HepG2 (cell line): ENCODE results near the gene PPP1R1A. TPM values are rescaled to one million over a fixed set of nuclear protein-coding genes. Genes with fewer than 3 reads are reported as not detected.

Experiments used
- ATAC-seq: fragments of 200-7000 bp; cut with Tn5 transposase; 3 replicates; pipeline ENCODE4 v1.9.1; 2020; ENCODE audit warnings: mild to moderate bottlenecking, moderate library complexity
- BruUV-seq: library from RNA; stranded (reverse); fragments of 400-500 nt; replicated peaks from 2 replicates; lab custom pipeline; 2021; lab: Mats Ljungman, UMichigan
- CTCF ChIA-PET: fragments of 300-600 bp; formaldehyde crosslinking; extraction: SDS; loops from one replicate; lab custom pipeline; 2021; ENCODE audit warnings: low total read pairs, inconsistent platforms, low intra/inter-chr PET ratio; lab: Yijun Ruan, JAX
- POLR2A ChIA-PET: fragments of 350-600 bp; sonication (Branson Sonifier 250); formaldehyde crosslinking; loops from one replicate; lab custom pipeline; 2020; ENCODE audit warnings: antibody characterized with exemption, inconsistent platforms; lab: Yijun Ruan, JAX
- DNase-seq: peaks from one replicate; pipeline ENCODE4 v3.0.0-alpha.2; 2015; ENCODE audit warnings: low spot score
- FAIRE-seq: peaks from 3 replicates; lab custom pipeline; 2011; peaks lifted over from hg19 to GRCh38; lab: Jason Lieb, UNC
- H2AFZ ChIP-seq: one replicate; pipeline ENCODE4 v1.6.1; 2011; ENCODE audit warnings: low read length, inconsistent platforms
- H3K27ac ChIP-seq: fragments of 300-600 bp; 3 replicates; pipeline ENCODE4 v1.8.0; 2011; ENCODE audit warnings: mixed run types, mild to moderate bottlenecking, mixed read lengths, low read length, inconsistent platforms; ENCODE audit not compliant: insufficient read depth; ENCODE audit errors: extremely low read length
- H3K27me3 ChIP-seq, 2 experiments: fragments of 200-600 bp in 1 of 2; 2 replicates in 1 of 2; 3 replicates in 1 of 2; pipeline versions ENCODE4 v1.6.0 to v1.8.0; 2011; ENCODE audit warnings: low read length in 2 of 2, mild to moderate bottlenecking in 2 of 2, moderate library complexity in 2 of 2, inconsistent platforms in 1 of 2; ENCODE audit not compliant: insufficient read depth in 2 of 2, control insufficient read depth in 1 of 2
- H3K36me3 ChIP-seq, 2 experiments: fragments of 200-600 bp in 1 of 2; replicated peaks in 1 of 2; 2 replicates in 1 of 2; 3 replicates in 1 of 2; pipeline versions ENCODE4 v1.5.1 to v1.8.0; 2011; ENCODE audit warnings: low read length in 2 of 2, inconsistent platforms in 1 of 2; ENCODE audit not compliant: insufficient read depth in 2 of 2, control insufficient read depth in 1 of 2
- H3K4me1 ChIP-seq: 2 replicates; pipeline ENCODE4 v1.5.1; 2012; ENCODE audit warnings: low read length, inconsistent platforms; ENCODE audit not compliant: insufficient read depth
- H3K4me2 ChIP-seq: 2 replicates; pipeline ENCODE4 v1.6.0; 2011; ENCODE audit warnings: low read depth, low read length, inconsistent platforms
- H3K4me3 ChIP-seq, 3 experiments: fragments of 200-600 bp in 1 of 3; sonication (generic), shearing (Covaris generic) in 1 of 3; replicated peaks in 1 of 3; 2 replicates each; pipeline ENCODE4 v1.5.1; 2011 to 2016; ENCODE audit warnings: low read length in 3 of 3, inconsistent platforms in 2 of 3, low read depth in 2 of 3, mild to moderate bottlenecking in 2 of 3, control low read depth in 1 of 3, mixed read lengths in 1 of 3; ENCODE audit not compliant: insufficient read depth in 1 of 3
- H3K79me2 ChIP-seq: one replicate; pipeline ENCODE4 v1.6.1; 2011; ENCODE audit warnings: low read length, inconsistent platforms; ENCODE audit not compliant: insufficient read depth
- H3K9ac ChIP-seq: 2 replicates; pipeline ENCODE4 v1.6.0; 2011; ENCODE audit warnings: mild to moderate bottlenecking, low read depth, low read length, inconsistent platforms; ENCODE audit not compliant: insufficient read depth
- H3K9me3 ChIP-seq: 2 replicates; pipeline ENCODE4 v1.5.1; 2012; ENCODE audit warnings: mild to moderate bottlenecking, low read length
- H4K20me1 ChIP-seq: 2 replicates; pipeline ENCODE4 v1.6.0; 2011; ENCODE audit warnings: inconsistent platforms, mild to moderate bottlenecking, low read length, moderate library complexity; ENCODE audit not compliant: insufficient read depth
- ERF ChIP-seq: IDR thresholded peaks from 2 replicates; pipeline ENCODE4 v1.6.1; 2018; ENCODE audit warnings: missing biosample characterization, missing genetic modification reagents
- GABPB1 ChIP-seq: IDR thresholded peaks from 2 replicates; pipeline ENCODE4 v1.6.1; 2016; ENCODE audit warnings: mild to moderate bottlenecking, missing genetic modification reagents, moderate library complexity, missing compliant biosample characterization
- HNRNPH1 ChIP-seq: fragments of 200-400 bp; formaldehyde crosslinking; optimal IDR thresholded peaks from 2 replicates; pipeline ENCODE3; 2017; ENCODE audit warnings: mild to moderate bottlenecking, low read depth, low read length
- NFE2L2 ChIP-seq: fragments of 150-350 bp; IDR thresholded peaks from 2 replicates; pipeline ENCODE4 v1.6.1; 2014; ENCODE audit warnings: low read length
- PAF1 ChIP-seq: IDR thresholded peaks from 2 replicates; pipeline ENCODE4 v1.6.1; 2016; ENCODE audit warnings: missing genetic modification reagents, missing compliant biosample characterization
- REXO4 ChIP-seq: sonication (generic); formaldehyde crosslinking; IDR thresholded peaks from 2 replicates; pipeline ENCODE4 v1.8.0; 2022; ENCODE audit warnings: missing genetic modification reagents, mild to moderate bottlenecking, borderline replicate concordance
- TBX3 ChIP-seq: fragments of 450-650 bp; IDR thresholded peaks from 2 replicates; pipeline ENCODE4 v1.6.1; 2017; ENCODE audit warnings: antibody characterized with exemption, mild to moderate bottlenecking, inconsistent platforms, borderline replicate concordance
- U2AF1 ChIP-seq: fragments of 200-400 bp; formaldehyde crosslinking; optimal IDR thresholded peaks from 2 replicates; pipeline ENCODE3; 2017; ENCODE audit warnings: mild to moderate bottlenecking, low read depth, low read length
- ZBTB34 ChIP-seq: sonication (generic); formaldehyde crosslinking; IDR thresholded peaks from 2 replicates; pipeline ENCODE4 v1.8.0; 2022; ENCODE audit warnings: mild to moderate bottlenecking, missing genetic modification reagents
- ZC3H13 ChIP-seq: sonication (generic); formaldehyde crosslinking; IDR thresholded peaks from 2 replicates; pipeline ENCODE4 v1.8.1; 2023; ENCODE audit warnings: mild to moderate bottlenecking, missing genetic modification reagents, moderate library complexity
- ZFP41 ChIP-seq: sonication (generic); formaldehyde crosslinking; IDR thresholded peaks from 2 replicates; pipeline ENCODE4 v1.4.0; 2020; ENCODE audit warnings: mild to moderate bottlenecking, missing genetic modification reagents, borderline replicate concordance
- ZKSCAN8 ChIP-seq: IDR thresholded peaks from 2 replicates; pipeline ENCODE4 v1.6.1; 2016; ENCODE audit warnings: borderline replicate concordance, missing genetic modification reagents, missing compliant biosample characterization
- ZNF138 ChIP-seq: sonication (generic); formaldehyde crosslinking; IDR thresholded peaks from 2 replicates; pipeline ENCODE4 v1.5.0; 2020; ENCODE audit warnings: mild to moderate bottlenecking, low read depth, missing genetic modification reagents
- ZNF256 ChIP-seq: sonication (generic); formaldehyde crosslinking; conservative IDR thresholded peaks from 2 replicates; pipeline ENCODE4 v1.4.0; 2020; ENCODE audit warnings: missing genetic modification reagents
- ZSCAN31 ChIP-seq: sonication (generic); formaldehyde crosslinking; IDR thresholded peaks from 2 replicates; pipeline ENCODE4 v1.5.0; 2020; ENCODE audit warnings: low read depth, mild to moderate bottlenecking, missing genetic modification reagents
- WGBS: methylation state at CpG from one replicate; pipeline ENCODE4 v1.1.6; 2017; ENCODE audit warnings: low lambda C conversion rate; 5-methylcytosine and 5-hydroxymethylcytosine counted together
- in situ Hi-C: cut with HindIII; loops from 2 replicates; pipeline ENCODE4 v1.10.0; 2017; ENCODE audit warnings: low pct_unique_long_range_greater_than_20kb; ENCODE audit not compliant: extremely low pct_ligation_motif_present
- intact Hi-C: fragments of 100-400 bp; cut with micrococcal nuclease; formaldehyde crosslinking; loops from one replicate; pipeline ENCODE4 v1.10.0; 2022; ENCODE audit not compliant: unreplicated experiment
- polyA plus RNA-seq, 8 experiments: library from polyadenylated mRNA; depleted of rRNA in 3 of 8; stranded (reverse) in 7 of 8; unstranded in 1 of 8; fragments of >200 nt; fragmentation: Illumina TruSeq in 4 of 8; extraction: Trizol in 4 of 8; gene quantifications; 2 replicates each; pipeline versions ENCODE4 v1.2.1 to v1.2.3, GENCODE V29; 2011 to 2016; ENCODE audit warnings: low read depth in 4 of 8, missing spikeins in 1 of 8, mixed read lengths in 1 of 8; ENCODE audit not compliant: insufficient read depth in 1 of 8
- total RNA-seq, 5 experiments: library from RNA; depleted of rRNA; stranded (reverse); fragments of >200 nt; fragmentation: Illumina TruSeq; extraction: Trizol; gene quantifications; 2 replicates each; pipeline ENCODE4 v1.2.3, GENCODE V29; 2016; ENCODE audit warnings: low read depth in 1 of 5

The PPP1R1A gene
- total and polyA plus RNA-seq, 2 of the 13 experiments (the other 11 are each of a cell fraction or from before 2014, with no cell fraction given), result 0.20 TPM; not detected in 1

- BruUV-seq, result no TSS peak
- in situ Hi-C loops, result no loop called here
- FAIRE-seq (no peak), ATAC-seq (no peak), DNase-seq (no peak)
- no peak overlapping the region for H3K27ac ChIP-seq
- intact Hi-C loops, result no loop called here
- H3K27me3 ChIP-seq, result peaks cover 5 to 38% of the 10 kb centered on the region in 2 experiments; a peak in 3 of 5 replicates
- no peak overlapping the region for H2AFZ ChIP-seq
- H3K36me3 ChIP-seq, result no peaks in the 10 kb centered on the region
- ChIA-PET POLR2A (no interaction called here), CTCF (no interaction called here)
- no peaks in the 10 kb centered on the region for H3K4me1 ChIP-seq
- H3K4me2 ChIP-seq, result no peak overlapping the region
- no peaks in the 10 kb centered on the region for H3K9me3 ChIP-seq
- H4K20me1 ChIP-seq, result no peaks in the 10 kb centered on the region
- H3K9ac ChIP-seq, result no peak overlapping the region
- TF ChIP-seq ERF (CRISPR knock-in tag) (no peak), REXO4 (CRISPR knock-in tag) (no peak), ZSCAN31 (CRISPR knock-in tag) (no peak)
- H3K4me3 ChIP-seq, result no peak overlapping the region
- WGBS, result 2% methylated on average over 7 of the region's 7 CpGs
- H3K79me2 ChIP-seq, result no peaks in the 10 kb centered on the region
Measured at GRCh38 chr12:54544743-54545142, 43.7 kb downstream of the PPP1R1A start.

GRCh38 chr12:54543526-54543925, 44.9 kb downstream of the PPP1R1A start:
- intact Hi-C loops, result no loop called here
- no TSS peak for BruUV-seq
- Histone ChIP-seq H3K9ac (no peak overlapping the region), H3K79me2 (no peaks in the 10 kb centered on the region), H2AFZ (no peak overlapping the region), H3K4me1 (no peaks in the 10 kb centered on the region)
- CTCF ChIA-PET, result no interaction called here
- no peak for TF ChIP-seq ZFP41
- no peak for TF ChIP-seq PAF1
- no peak for TF ChIP-seq ZBTB34 (CRISPR knock-in tag)
- no peak for TF ChIP-seq ZC3H13 (CRISPR knock-in tag)
- TF ChIP-seq U2AF1, result no peak
- no peak for TF ChIP-seq HNRNPH1
- no peak for TF ChIP-seq GABPB1 (CRISPR knock-in tag)
- TF ChIP-seq ZNF256, result no peak
- no peak for TF ChIP-seq NFE2L2
- no peak for TF ChIP-seq ZKSCAN8 (CRISPR knock-in tag)
- TF ChIP-seq ZNF138 (CRISPR knock-in tag), result no peak
- TF ChIP-seq TBX3, result no peak
- TF ChIP-seq, all 625 proteins: peak for 0
- no peak for FAIRE-seq
- DNase-seq, result no peak
- POLR2A ChIA-PET, result no interaction called here
- ATAC-seq, result no peak
- peaks cover 1 to 39% of the 10 kb centered on the region in 2 experiments; a peak in 3 of 5 replicates for H3K27me3 ChIP-seq
- H3K9me3 ChIP-seq, result no peaks in the 10 kb centered on the region
- WGBS, result 36% methylated on average over 2 of the region's 2 CpGs
- no peak overlapping the region for H3K4me2 ChIP-seq
- no peaks in the 10 kb centered on the region for H3K36me3 ChIP-seq
- no peak overlapping the region for H3K4me3 ChIP-seq
- in situ Hi-C loops, result no loop called here
- H4K20me1 ChIP-seq, result no peaks in the 10 kb centered on the region
- H3K27ac ChIP-seq, result no peak overlapping the region
